H9 (cell line): ENCODE results near the gene ZNF488. TPM values are rescaled to one million over a fixed set of nuclear protein-coding genes. Genes with fewer than 3 reads are reported as not detected.

ENCODE experiments used
- DNase-seq: peaks from one replicate; pipeline ENCODE4 v3.0.0-alpha.2; 2017
- H2AFZ ChIP-seq: one replicate; pipeline ENCODE4 v1.6.1; 2013; ENCODE audit warnings: mild to moderate bottlenecking, low read length, control low read depth, moderate library complexity
- H2AK5ac ChIP-seq: 2 replicates; pipeline ENCODE4 v1.6.1; 2013; ENCODE audit warnings: low read length, control low read depth, mixed read lengths; ENCODE audit not compliant: insufficient read length
- H2BK120ac ChIP-seq: one replicate; pipeline ENCODE4 v1.6.1; 2013; ENCODE audit warnings: low read depth, mild to moderate bottlenecking, low read length, control low read depth, inconsistent platforms; ENCODE audit not compliant: poor library complexity, severe bottlenecking
- H2BK12ac ChIP-seq: 2 replicates; pipeline ENCODE4 v1.6.1; 2013; ENCODE audit warnings: low read length, control low read depth, mixed read lengths, low read depth; ENCODE audit not compliant: insufficient read length
- H2BK15ac ChIP-seq: 2 replicates; pipeline ENCODE4 v1.6.1; 2013; ENCODE audit warnings: low read depth, low read length, control low read depth
- H2BK20ac ChIP-seq: one replicate; pipeline ENCODE4 v1.6.1; 2013; ENCODE audit warnings: low read depth, mild to moderate bottlenecking, low read length, control low read depth, inconsistent platforms; ENCODE audit not compliant: poor library complexity, severe bottlenecking
- H2BK5ac ChIP-seq: 2 replicates; pipeline ENCODE4 v1.6.1; 2013; ENCODE audit warnings: low read length, control low read depth, mixed read lengths; ENCODE audit not compliant: insufficient read length
- H3K14ac ChIP-seq: 2 replicates; pipeline ENCODE4 v1.6.1; 2013; ENCODE audit warnings: low read length, control low read depth; ENCODE audit not compliant: insufficient read depth
- H3K18ac ChIP-seq: 2 replicates; pipeline ENCODE4 v1.6.1; 2013; ENCODE audit warnings: low read depth, mild to moderate bottlenecking, mixed read lengths, low read length, control low read depth; ENCODE audit not compliant: insufficient read length
- H3K23ac ChIP-seq: 2 replicates; pipeline ENCODE4 v1.6.1; 2013; ENCODE audit warnings: low read length, control low read depth, mixed read lengths, low read depth; ENCODE audit not compliant: insufficient read length
- H3K23me2 ChIP-seq: 2 replicates; pipeline ENCODE4 v1.6.1; 2013; ENCODE audit warnings: low read depth, mild to moderate bottlenecking, mixed read lengths, low read length, control low read depth; ENCODE audit not compliant: insufficient read length, poor library complexity, severe bottlenecking
- H3K27ac ChIP-seq: 2 replicates; pipeline ENCODE4 v1.5.1; 2013; ENCODE audit warnings: low read length, control low read depth, mixed read lengths, low read depth; ENCODE audit not compliant: insufficient read length
- H3K27me3 ChIP-seq: 2 replicates; pipeline ENCODE4 v1.6.1; 2013; ENCODE audit warnings: low read length, control low read depth, inconsistent platforms; ENCODE audit not compliant: insufficient read depth
- H3K4ac ChIP-seq: 2 replicates; pipeline ENCODE4 v1.6.1; 2013; ENCODE audit warnings: low read depth, mild to moderate bottlenecking, control low read depth, inconsistent platforms, low read length, moderate library complexity
- H3K4me1 ChIP-seq: 2 replicates; pipeline ENCODE4 v1.6.1; 2013; ENCODE audit warnings: low read length, control low read depth, inconsistent platforms; ENCODE audit not compliant: insufficient read depth
- H3K4me2 ChIP-seq: 2 replicates; pipeline ENCODE4 v1.6.1; 2013; ENCODE audit warnings: low read length, control low read depth, mixed read lengths; ENCODE audit not compliant: insufficient read length, insufficient read depth
- H3K56ac ChIP-seq: 2 replicates; pipeline ENCODE4 v1.6.1; 2013; ENCODE audit warnings: low read depth, mild to moderate bottlenecking, mixed read lengths, low read length, control low read depth; ENCODE audit not compliant: insufficient read length
- H3K79me1 ChIP-seq: 2 replicates; pipeline ENCODE4 v1.6.1; 2013; ENCODE audit warnings: low read depth, mild to moderate bottlenecking, moderate library complexity, low read length, control low read depth, inconsistent platforms; ENCODE audit not compliant: insufficient read depth, poor library complexity, severe bottlenecking
- H3K79me2 ChIP-seq: 2 replicates; pipeline ENCODE4 v1.6.1; 2013; ENCODE audit warnings: low read length, control low read depth, inconsistent platforms; ENCODE audit not compliant: insufficient read depth
- H3K9ac ChIP-seq: 2 replicates; pipeline ENCODE4 v1.6.1; 2013; ENCODE audit warnings: low read length, control low read depth, mixed read lengths; ENCODE audit not compliant: insufficient read length; ENCODE audit errors: extremely low read depth
- H3K9me3 ChIP-seq: one replicate; pipeline ENCODE4 v1.6.1; 2013; ENCODE audit warnings: low read depth, low read length, inconsistent platforms; ENCODE audit not compliant: control insufficient read depth
- H3T11ph ChIP-seq: one replicate; pipeline ENCODE4 v1.6.1; 2013; ENCODE audit warnings: mild to moderate bottlenecking, low read length, control low read depth, inconsistent platforms
- H4K20me1 ChIP-seq: one replicate; pipeline ENCODE4 v1.6.1; 2013; ENCODE audit not compliant: control insufficient read depth, insufficient read length, insufficient read depth
- H4K5ac ChIP-seq: 2 replicates; pipeline ENCODE4 v1.6.1; 2013; ENCODE audit warnings: low read depth, mild to moderate bottlenecking, mixed read lengths, low read length, control low read depth; ENCODE audit not compliant: insufficient read length
- H4K8ac ChIP-seq: replicated peaks from 2 replicates; pipeline ENCODE4 v1.6.1; 2013; ENCODE audit warnings: low read length, control low read depth, mixed read lengths, low read depth; ENCODE audit not compliant: insufficient read length
- H4K91ac ChIP-seq: 2 replicates; pipeline ENCODE4 v1.6.1; 2013; ENCODE audit warnings: low read depth, mild to moderate bottlenecking, moderate library complexity, mixed read lengths, low read length, control low read depth; ENCODE audit not compliant: insufficient read length
- H3K27ac Mint-ChIP-seq, 3 experiments: 2 replicates in 2 of 3; 3 replicates in 1 of 3; pipeline ENCODE4 v1.8.0; 2020 to 2021; ENCODE audit warnings: mixed read lengths in 3 of 3, mild to moderate bottlenecking in 1 of 3, moderate library complexity in 1 of 3
- H3K27me3 Mint-ChIP-seq: 2 replicates; pipeline ENCODE4 v1.8.0; 2021; ENCODE audit warnings: low read depth, mild to moderate bottlenecking, moderate library complexity, mixed read lengths
- H3K36me3 Mint-ChIP-seq, 3 experiments: 2 replicates in 2 of 3; 3 replicates in 1 of 3; pipeline ENCODE4 v1.8.0; 2020 to 2021; ENCODE audit warnings: low read depth in 3 of 3, mixed read lengths in 3 of 3; ENCODE audit not compliant: insufficient read depth in 1 of 3
- H3K4me1 Mint-ChIP-seq, 2 experiments: 2 replicates each; pipeline ENCODE4 v1.8.0; 2020; ENCODE audit warnings: mixed read lengths in 2 of 2
- H3K4me3 Mint-ChIP-seq, 2 experiments: 2 replicates in 1 of 2; 3 replicates in 1 of 2; pipeline ENCODE4 v1.8.0; 2020 to 2021; ENCODE audit warnings: mild to moderate bottlenecking in 2 of 2, mixed read lengths in 2 of 2, moderate library complexity in 1 of 2
- H3K9me3 Mint-ChIP-seq, 2 experiments: 2 replicates in 1 of 2; 3 replicates in 1 of 2; pipeline ENCODE4 v1.8.0; 2020; ENCODE audit warnings: mild to moderate bottlenecking in 2 of 2, mixed read lengths in 2 of 2, moderate library complexity in 1 of 2
- WGBS: extraction: QIAGEN DNeasy Blood & Tissue Kit; methylation state at CpG from one replicate; pipeline ENCODE4 v1.1.7; 2013; ENCODE audit warnings: missing lambda C conversion rate, low lambda C conversion rate, mixed read lengths; ENCODE audit not compliant: insufficient read length; ENCODE audit errors: extremely low coverage; 5-methylcytosine and 5-hydroxymethylcytosine counted together
- total RNA-seq: library from RNA; stranded (reverse); gene quantifications from 2 replicates; pipeline ENCODE4 v1.2.1, GENCODE V29; 2021
- TF ChIP-seq, protein P1 (sequence below): fragments of 200-600 bp; sonication (generic); conservative IDR thresholded peaks from 3 replicates; pipeline ENCODE4 v1.8.0; 2021; ENCODE audit warnings: antibody characterized with exemption, mild to moderate bottlenecking

The ZNF488 gene
- total RNA-seq, 1 experiment from 2014 or later, result 2.9 TPM

DNA sequence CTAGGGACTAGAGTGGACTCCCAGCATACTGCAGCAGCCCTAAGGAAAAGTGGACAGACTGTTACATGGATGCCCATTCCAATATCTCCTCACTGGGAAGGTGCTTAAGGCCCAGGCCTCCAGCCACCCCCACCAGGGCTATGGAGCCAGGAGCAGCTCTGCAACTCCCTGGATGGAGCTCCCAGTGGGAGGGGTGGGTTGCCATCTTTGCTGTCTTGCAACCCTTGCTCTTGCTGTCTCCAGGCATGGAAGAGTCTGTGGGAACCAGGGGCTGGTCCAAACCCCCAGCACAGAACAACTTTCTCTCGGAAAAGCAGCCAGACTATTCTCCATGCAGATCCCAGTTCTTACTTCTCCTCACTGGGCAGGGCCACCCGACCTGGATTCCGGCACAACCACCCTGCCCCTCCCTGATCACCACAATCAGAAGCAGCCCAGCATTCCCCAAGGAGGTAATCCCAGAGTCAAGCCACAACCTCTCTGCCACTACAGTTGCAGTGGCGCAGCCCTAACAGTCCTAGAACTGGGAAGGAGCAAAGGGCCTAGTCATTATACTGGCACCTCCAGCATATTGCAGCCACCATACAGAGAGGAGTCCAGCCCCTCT is 41.8 kb upstream of the ZNF488 start:
- H2AFZ ChIP-seq, result no peak overlapping the region
- H3K27me3 ChIP-seq, result no peaks in the 10 kb centered on the region
- H2BK120ac ChIP-seq, result no peak overlapping the region
- no peak overlapping the region for H3K4me2 ChIP-seq
- H2BK5ac ChIP-seq, result no peak overlapping the region
- H4K20me1 ChIP-seq, result no peaks in the 10 kb centered on the region
- peaks cover 5% of the 10 kb centered on the region; the same call in 1 of the 2 replicates for H3K27me3 Mint-ChIP-seq
- H3K27ac ChIP-seq, result no peak overlapping the region
- no peak overlapping the region for H2AK5ac ChIP-seq
- no peak overlapping the region for H3K56ac ChIP-seq
- no peak overlapping the region for H2BK15ac ChIP-seq
- no peak overlapping the region for H4K8ac ChIP-seq
- no CpG with 5 or more reads among the region's 4 CpGs for WGBS
- H3K9me3 ChIP-seq, result no peaks in the 10 kb centered on the region
- H3K4ac ChIP-seq, result no peak overlapping the region
- H3K4me1 Mint-ChIP-seq, result peaks cover 9 to 13% of the 10 kb centered on the region in 2 experiments
- H3T11ph ChIP-seq, result no peak overlapping the region
- H3K79me1 ChIP-seq, result no peaks in the 10 kb centered on the region
- H3K14ac ChIP-seq, result no peak overlapping the region
- H4K5ac ChIP-seq, result no peak overlapping the region
- DNase-seq, result peak; percentile 12
- no peak overlapping the region for H4K91ac ChIP-seq
- no peaks in the 10 kb centered on the region; a peak in 2 of 5 replicates for H3K9me3 Mint-ChIP-seq
- no peak overlapping the region for H2BK20ac ChIP-seq
- no peak overlapping the region for H3K18ac ChIP-seq
- no peaks in the 10 kb centered on the region; the same call in 1 of the 2 replicates for H3K4me1 ChIP-seq
- no peak overlapping the region for H3K27ac Mint-ChIP-seq
- H3K9ac ChIP-seq, result no peak overlapping the region
- no peak overlapping the region for H2BK12ac ChIP-seq
- H3K36me3 Mint-ChIP-seq, result no peaks in the 10 kb centered on the region
- H3K4me3 Mint-ChIP-seq, result no peak overlapping the region
- no peaks in the 10 kb centered on the region for H3K23me2 ChIP-seq
- H3K79me2 ChIP-seq, result no peaks in the 10 kb centered on the region
- no peak overlapping the region for H3K23ac ChIP-seq
- TF ChIP-seq, protein P1, sequence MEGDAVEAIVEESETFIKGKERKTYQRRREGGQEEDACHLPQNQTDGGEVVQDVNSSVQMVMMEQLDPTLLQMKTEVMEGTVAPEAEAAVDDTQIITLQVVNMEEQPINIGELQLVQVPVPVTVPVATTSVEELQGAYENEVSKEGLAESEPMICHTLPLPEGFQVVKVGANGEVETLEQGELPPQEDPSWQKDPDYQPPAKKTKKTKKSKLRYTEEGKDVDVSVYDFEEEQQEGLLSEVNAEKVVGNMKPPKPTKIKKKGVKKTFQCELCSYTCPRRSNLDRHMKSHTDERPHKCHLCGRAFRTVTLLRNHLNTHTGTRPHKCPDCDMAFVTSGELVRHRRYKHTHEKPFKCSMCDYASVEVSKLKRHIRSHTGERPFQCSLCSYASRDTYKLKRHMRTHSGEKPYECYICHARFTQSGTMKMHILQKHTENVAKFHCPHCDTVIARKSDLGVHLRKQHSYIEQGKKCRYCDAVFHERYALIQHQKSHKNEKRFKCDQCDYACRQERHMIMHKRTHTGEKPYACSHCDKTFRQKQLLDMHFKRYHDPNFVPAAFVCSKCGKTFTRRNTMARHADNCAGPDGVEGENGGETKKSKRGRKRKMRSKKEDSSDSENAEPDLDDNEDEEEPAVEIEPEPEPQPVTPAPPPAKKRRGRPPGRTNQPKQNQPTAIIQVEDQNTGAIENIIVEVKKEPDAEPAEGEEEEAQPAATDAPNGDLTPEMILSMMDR, result no peak
